HL-60 (cell line): ENCODE measurements around the gene FGF10.

Experiments
- DNase-seq, 2 experiments: peaks; one replicate each; pipeline ENCODE4 v3.0.0-alpha.2; 2010 to 2020; ENCODE audit warnings: low read depth in 1 of 2, low spot score in 1 of 2
- H3K27ac ChIP-seq: fragments of 250-450 bp; sonication (Bioruptor Pico); replicated peaks from 2 replicates; pipeline ENCODE4 v1.5.1; 2020; ENCODE audit warnings: mild to moderate bottlenecking, moderate library complexity
- H3K27me3 ChIP-seq: fragments of 250-450 bp; sonication (Bioruptor Pico); 2 replicates; pipeline ENCODE4 v1.5.1; 2021; ENCODE audit warnings: mild to moderate bottlenecking, moderate library complexity; ENCODE audit not compliant: insufficient read depth, poor library complexity, severe bottlenecking
- H3K4me3 ChIP-seq: replicated peaks from 2 replicates; pipeline ENCODE4 v1.5.1; 2011; ENCODE audit warnings: mild to moderate bottlenecking, control low read depth, low read length; ENCODE audit not compliant: insufficient read depth
- GABPA ChIP-seq: IDR thresholded peaks from 2 replicates; pipeline ENCODE4 v1.6.1; 2012; ENCODE audit warnings: low read depth
- POLR2AphosphoS5 ChIP-seq: IDR thresholded peaks from 2 replicates; pipeline ENCODE4 v1.6.1; 2012; ENCODE audit warnings: low read depth
- REST ChIP-seq: IDR thresholded peaks from 2 replicates; pipeline ENCODE4 v1.6.1; 2012; ENCODE audit warnings: low read depth; ENCODE audit not compliant: insufficient replicate concordance
- SPI1 ChIP-seq: IDR thresholded peaks from 2 replicates; pipeline ENCODE4 v1.6.1; 2012; ENCODE audit warnings: low read depth, mild to moderate bottlenecking, borderline replicate concordance
- TF ChIP-seq, protein P1 (sequence below): IDR thresholded peaks from one replicate; pipeline ENCODE4 v1.5.1; 2011; ENCODE audit warnings: low read length, control low read depth, inconsistent platforms; ENCODE audit not compliant: insufficient read depth

FGF10 gene

DNA sequence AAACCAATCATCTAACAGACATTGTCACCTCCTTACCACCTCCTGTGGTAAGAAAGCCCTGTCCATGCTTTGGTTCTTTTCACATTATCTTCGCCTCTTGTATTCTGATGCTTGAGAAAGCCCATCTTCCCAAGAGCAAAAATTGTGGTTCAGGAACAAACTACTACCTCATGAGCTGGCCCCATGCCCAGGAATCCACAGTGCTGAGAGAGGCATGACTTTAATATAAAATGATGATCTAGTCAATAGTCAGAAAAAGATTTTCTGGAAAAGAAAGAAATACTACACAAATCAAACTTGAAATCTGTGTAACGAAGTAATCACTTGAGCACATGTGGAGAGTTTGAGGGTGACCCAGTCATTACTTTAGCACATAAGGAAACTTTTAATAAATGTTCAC is 94.7 kb downstream of the FGF10 start:
- Histone ChIP-seq H3K27ac (no peak overlapping the region), H3K4me3 (no peak overlapping the region), H3K27me3 (no peaks in the 10 kb centered on the region)
- DNase-seq: no peak
- TF ChIP-seq, protein P1, sequence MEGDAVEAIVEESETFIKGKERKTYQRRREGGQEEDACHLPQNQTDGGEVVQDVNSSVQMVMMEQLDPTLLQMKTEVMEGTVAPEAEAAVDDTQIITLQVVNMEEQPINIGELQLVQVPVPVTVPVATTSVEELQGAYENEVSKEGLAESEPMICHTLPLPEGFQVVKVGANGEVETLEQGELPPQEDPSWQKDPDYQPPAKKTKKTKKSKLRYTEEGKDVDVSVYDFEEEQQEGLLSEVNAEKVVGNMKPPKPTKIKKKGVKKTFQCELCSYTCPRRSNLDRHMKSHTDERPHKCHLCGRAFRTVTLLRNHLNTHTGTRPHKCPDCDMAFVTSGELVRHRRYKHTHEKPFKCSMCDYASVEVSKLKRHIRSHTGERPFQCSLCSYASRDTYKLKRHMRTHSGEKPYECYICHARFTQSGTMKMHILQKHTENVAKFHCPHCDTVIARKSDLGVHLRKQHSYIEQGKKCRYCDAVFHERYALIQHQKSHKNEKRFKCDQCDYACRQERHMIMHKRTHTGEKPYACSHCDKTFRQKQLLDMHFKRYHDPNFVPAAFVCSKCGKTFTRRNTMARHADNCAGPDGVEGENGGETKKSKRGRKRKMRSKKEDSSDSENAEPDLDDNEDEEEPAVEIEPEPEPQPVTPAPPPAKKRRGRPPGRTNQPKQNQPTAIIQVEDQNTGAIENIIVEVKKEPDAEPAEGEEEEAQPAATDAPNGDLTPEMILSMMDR: no peak
- TF ChIP-seq POLR2AphosphoS5 (no peak), REST (no peak), GABPA (no peak), SPI1 (no peak)

- H3K4me3 ChIP-seq: no peak overlapping the region
- no peak overlapping the region for H3K27ac ChIP-seq
- no peaks in the 10 kb centered on the region for H3K27me3 ChIP-seq
- no peak for DNase-seq
- TF ChIP-seq GABPA (no peak), POLR2AphosphoS5 (no peak), REST (no peak), SPI1 (no peak)
- TF ChIP-seq, protein P1: no peak
These were observed 96.5 kb downstream of the FGF10 start for GRCh38 chr5:44292736-44293135.

DNA sequence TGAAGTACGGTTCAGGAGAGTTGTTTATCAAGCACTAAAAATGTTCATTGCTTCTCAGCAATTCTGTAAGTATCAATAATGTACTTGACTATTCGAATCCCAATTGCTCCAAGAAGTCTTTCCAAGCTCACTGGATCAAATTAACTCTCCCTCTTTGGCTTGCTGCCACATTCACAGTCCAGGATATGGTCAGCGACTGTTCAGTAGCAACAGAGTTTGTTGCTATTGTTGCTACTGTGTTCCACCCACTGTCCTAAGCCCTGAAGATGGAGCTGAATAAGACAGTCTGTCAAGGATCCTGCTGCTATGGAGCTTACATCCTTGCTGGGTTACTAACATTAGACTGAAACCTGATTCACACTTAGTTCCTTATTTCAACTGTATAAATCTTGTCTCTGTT is 110.8 kb downstream of the FGF10 start:
- TF ChIP-seq GABPA: no peak
- TF ChIP-seq SPI1: no peak
- TF ChIP-seq, protein P1: no peak
- TF ChIP-seq POLR2AphosphoS5: no peak
- no peak for TF ChIP-seq REST
- Histone ChIP-seq H3K27ac (no peak overlapping the region), H3K27me3 (no peaks in the 10 kb centered on the region), H3K4me3 (no peak overlapping the region)
- DNase-seq: no peak
